Measurements from ENCODE around the gene HTD2. TPM values are rescaled to one million over a fixed set of nuclear protein-coding genes. Genes with fewer than 3 reads are reported as not detected.
A peak's percentile ranks its signal among the peaks of the same experiment; 100 is the strongest.

HTD2 gene
- total and polyA plus RNA-seq, 9 of the 15 experiments (the other 6 are each of a cell fraction or from before 2014, with no cell fraction given), result 1.8 to 22.8 (median 9.6) TPM

- Histone ChIP-seq H3K4me1 (replicated peaks in 1 of 2; ENCODE audit: control insufficient read depth in 2 of 2, insufficient read depth in 2 of 2, low read length in 2 of 2) (peaks cover 16 to 20% of the 10 kb centered on the region in 2 experiments; a peak in 4 of 5 replicates), H3K27ac (ENCODE audit: extremely low read depth, low read depth, low read length) (peak overlapping the region; percentile 64), H2AFZ (ENCODE audit: low read depth, low read length) (no peak overlapping the region), H3K36me3 (ENCODE audit: control insufficient read depth, insufficient read depth, low read length) (no peaks in the 10 kb centered on the region), H3K79me2 (ENCODE audit: control insufficient read depth, insufficient read depth, low read length) (peaks cover 28% of the 10 kb centered on the region), H3K9me1 (ENCODE audit: control insufficient read depth, insufficient read depth, low read length) (no peaks in the 10 kb centered on the region), H3K9ac (ENCODE audit: insufficient read depth in 1 of 2, low read depth in 2 of 2, low read length in 2 of 2) (peak overlapping the region; percentile 50 to 63; a peak in 3 of 4 replicates), H3K9me3 (replicated peaks; ENCODE audit: control insufficient read depth, insufficient read depth, low read depth, low read length) (no peaks in the 10 kb centered on the region), H3K4me2 (ENCODE audit: insufficient read depth, low read length) (peak overlapping the region; percentile 90), H4K20me1 (replicated peaks; ENCODE audit: control insufficient read depth, insufficient read depth, low read length) (no peaks in the 10 kb centered on the region), H3K27me3 (ENCODE audit: control insufficient read depth in 2 of 2, insufficient read depth in 2 of 2, low read length in 2 of 2) (no peaks in the 10 kb centered on the region), H3K4me3 (peak overlapping the region; percentile 72)
- ChIA-PET POLR2A (interaction anchor here (1.3 to 2.2 kb wide), 2 partner anchors 14 to 17 kb away, joined by 4 to 5 read pairs; no protein-coding TSS in a partner anchor), CTCF (ENCODE audit: low intra/inter-chr PET ratio) (no interaction called here)
- no peak for FAIRE-seq
- in situ Hi-C loops (cut with MboI), result no loop called here
- TF ChIP-seq ZNF561 (CRISPR knock-in tag; conservative IDR thresholded peaks at IDR 0.05) (no peak), ZNF224 (CRISPR knock-in tag; IDR thresholded peaks at IDR 0.05) (no peak), DDX20 (tag; IDR thresholded peaks at IDR 0.05; ENCODE audit: low read depth) (no peak), SIRT6 (IDR thresholded peaks at IDR 0.05; ENCODE audit: low read depth, low read length) (no peak), ZNF253 (CRISPR knock-in tag; conservative IDR thresholded peaks at IDR 0.05) (no peak), TAF15 (IDR thresholded peaks at IDR 0.05; ENCODE audit: low read depth, low read length) (no peak), ZKSCAN8 (CRISPR knock-in tag; IDR thresholded peaks at IDR 0.05) (no peak), HCFC1 (IDR thresholded peaks at IDR 0.05; ENCODE audit: low read depth, low read length) (no peak), RCOR1 (IDR thresholded peaks at IDR 0.05; ENCODE audit: borderline replicate concordance in 1 of 2, low read depth in 2 of 2, low read length in 2 of 2) (no peak), PRPF4 (IDR thresholded peaks at IDR 0.05; ENCODE audit: insufficient read depth, low read depth, low read length, poor library complexity, severe bottlenecking) (no peak), ETV1 (tag; conservative IDR thresholded peaks at IDR 0.05; ENCODE audit: low read depth) (no peak)
- no peak for ATAC-seq
- WGBS (ENCODE audit: insufficient coverage, low coverage, missing lambda C conversion rate), result 3% methylated on average over 4 of the region's 4 CpGs
- DNase-seq (ENCODE audit: extremely low read depth in 1 of 4, low spot score in 3 of 4), result no peak
- intact Hi-C loops (cut with micrococcal nuclease), result no loop called here
- BruUV-seq (replicated peaks), result no TSS peak
Observed at GRCh38 chr3:58334013-58334321, 27.6 kb downstream of the HTD2 start.

All from K562 (cell line).